ENCODE data around the gene MINDY4.

MINDY4 gene

DNA sequence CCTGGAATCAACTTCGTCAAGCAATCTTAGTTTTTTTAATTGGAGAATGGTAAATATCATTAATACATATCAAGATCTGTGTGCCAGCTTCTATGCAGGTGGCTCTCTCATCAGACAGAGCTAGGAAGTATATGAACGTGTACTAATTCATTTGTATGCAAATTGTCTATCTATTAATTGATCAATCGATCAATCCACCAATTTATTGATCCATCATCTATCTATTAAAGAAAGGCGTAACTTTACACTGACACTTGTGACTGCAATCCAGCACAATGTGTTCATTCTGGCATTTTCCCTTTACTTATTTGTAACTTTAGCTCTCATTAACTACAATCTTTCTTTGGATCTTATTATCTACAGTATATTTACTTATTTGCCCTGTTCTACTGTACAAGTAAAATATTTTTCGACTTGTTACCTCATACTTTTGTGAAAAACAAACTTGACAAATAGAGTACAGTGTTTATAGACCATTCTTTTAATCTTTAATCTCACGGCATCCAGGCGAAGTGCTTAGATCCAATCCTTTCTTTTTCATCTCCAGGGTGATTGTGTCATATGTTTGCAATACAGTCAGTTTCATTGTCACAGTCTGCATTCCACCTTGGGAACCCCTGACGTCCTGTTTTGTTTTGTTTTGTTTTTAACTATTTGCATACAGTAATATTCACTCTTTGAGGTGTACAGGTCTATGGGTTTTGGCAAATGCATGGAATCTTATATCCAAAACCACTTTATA lies 170.5 kb downstream of the MINDY4 start:
- no peak for TF ChIP-seq JUND (IDR thresholded peaks at IDR 0.05; ENCODE audit: low read depth)
- in situ Hi-C loops (cut with HindIII; ENCODE audit: low pct_unique_long_range_greater_than_20kb, low sequenced_read_pairs), result no loop called here
- DNase-seq (ENCODE audit: low read depth in 1 of 2, low spot score in 1 of 2), result peak in 1 of 2 experiments; percentile 32

All from T47D (cell line).